NB4 (cell line): ENCODE measurements around the gene ENKUR.

Experiments used
- DNase-seq: peaks from one replicate; pipeline ENCODE4 v3.0.0; 2010; ENCODE audit warnings: low read depth
- H3K4me3 ChIP-seq: one replicate; pipeline ENCODE4 v1.5.1; 2011; ENCODE audit warnings: mild to moderate bottlenecking, low read depth, low read length, moderate library complexity
- CTCF ChIP-seq: IDR thresholded peaks from one replicate; pipeline ENCODE4 v1.5.1; 2012; ENCODE audit warnings: low read depth, low read length
- MAX ChIP-seq: IDR thresholded peaks from 2 replicates; pipeline ENCODE4 v1.6.1; 2011; ENCODE audit warnings: low read depth, low read length
- MYC ChIP-seq: IDR thresholded peaks from 2 replicates; pipeline ENCODE4 v1.6.1; 2011; ENCODE audit warnings: low read depth, low read length
- POLR2A ChIP-seq: IDR thresholded peaks from 2 replicates; pipeline ENCODE4 v1.6.1; 2011; ENCODE audit warnings: mild to moderate bottlenecking; ENCODE audit not compliant: insufficient read length; ENCODE audit errors: extremely low read depth

The ENKUR gene

GRCh38 chr10:24953675-24954074, 62.3 kb downstream of the ENKUR start:
- H3K4me3 ChIP-seq = no peak overlapping the region

GRCh38 chr10:24952707-24953645, 63.0 kb downstream of the ENKUR start:
- H3K4me3 ChIP-seq = no peak overlapping the region
- no peak for TF ChIP-seq POLR2A
- TF ChIP-seq MYC = no peak
- TF ChIP-seq CTCF = no peak
- no peak for TF ChIP-seq MAX
- no peak for DNase-seq

More at GRCh38 chr10:24953675-24954074, 62.3 kb downstream of the ENKUR start:
- TF ChIP-seq CTCF (no peak), MYC (no peak), POLR2A (no peak), MAX (no peak)
- DNase-seq = no peak

GRCh38 chr10:24952143-24952706, 63.7 kb downstream of the ENKUR start, which contains the start of gene PRTFDC1:
TSS of gene PRTFDC1 (minus strand) at chr10:24952606. CDS start at chr10:24952575, 31 bp downstream.
- no peak within 1 kb of the TSS for H3K4me3 ChIP-seq
- DNase-seq = no peak

GRCh38 chr10:24951201-24952142, 64.5 kb downstream of the ENKUR start:
- no peak for DNase-seq
- TF ChIP-seq MAX = no peak
- no peak for TF ChIP-seq MYC
- TF ChIP-seq POLR2A = no peak
- no peak for TF ChIP-seq CTCF
- H3K4me3 ChIP-seq = no peak overlapping the region

More at GRCh38 chr10:24952143-24952706, 63.7 kb downstream of the ENKUR start, which contains the start of gene PRTFDC1:
- TF ChIP-seq MYC = no peak
- no peak for TF ChIP-seq POLR2A
- no peak for TF ChIP-seq CTCF
- TF ChIP-seq MAX = no peak

- no peak for TF ChIP-seq MAX
- TF ChIP-seq CTCF = no peak
- TF ChIP-seq POLR2A = no peak
- TF ChIP-seq MYC = no peak
- H3K4me3 ChIP-seq = no peak overlapping the region
- DNase-seq = no peak
Observed at GRCh38 chr10:24950439-24950838, 65.5 kb downstream of the ENKUR start.
